Effector CD8-positive, alpha-beta T cell (primary cell): ENCODE data around the gene NPIPB4.
"Not testable (repeated sequence)": the region's sequence is repeated elsewhere in the genome, so short reads cannot be mapped to it uniquely, and the experiment has no call there.

Experiments
- DNase-seq: peaks from one replicate; lab custom pipeline; 2025; lab: John Stamatoyannopoulos, UW
- total RNA-seq, 4 experiments: gene quantifications; one replicate each; lab custom pipeline; 2026; lab: John Stamatoyannopoulos, UW

Gene NPIPB4
- 3.3 to 6.3 (median 4.7) reads per million in 4 experiments for total RNA-seq

GRCh38 chr16:21857656-21858055 lies at the start of gene NPIPB4:
Gene NPIPB4 (minus strand): TSS chr16:21857756. CDS start chr16:21857378, 378 bp downstream.
- DNase-seq, result not testable (repeated sequence)

DNA sequence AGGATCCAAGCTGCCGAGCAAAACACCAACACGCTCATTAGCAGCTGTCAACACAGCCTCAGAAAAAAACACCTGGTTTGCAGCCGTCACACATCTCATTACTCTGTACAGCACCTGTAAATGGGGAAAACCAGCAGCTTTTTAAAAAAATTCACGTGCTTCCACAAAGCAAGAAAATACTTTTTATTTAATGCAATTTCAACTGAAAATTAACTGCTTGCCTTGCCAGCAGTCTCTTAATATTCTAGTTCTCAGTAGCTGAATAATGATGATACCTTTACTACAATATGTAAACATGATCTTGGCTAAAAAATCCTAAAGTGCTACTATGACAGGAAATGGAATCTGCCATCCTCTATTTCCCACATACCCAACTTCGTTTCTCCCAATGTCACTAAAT lies 41.4 kb upstream of the NPIPB4 start:
- not testable (repeated sequence) for DNase-seq

GRCh38 chr16:21881988-21882387 lies 24.4 kb upstream of the NPIPB4 start:
- DNase-seq, result not testable (repeated sequence)

DNA sequence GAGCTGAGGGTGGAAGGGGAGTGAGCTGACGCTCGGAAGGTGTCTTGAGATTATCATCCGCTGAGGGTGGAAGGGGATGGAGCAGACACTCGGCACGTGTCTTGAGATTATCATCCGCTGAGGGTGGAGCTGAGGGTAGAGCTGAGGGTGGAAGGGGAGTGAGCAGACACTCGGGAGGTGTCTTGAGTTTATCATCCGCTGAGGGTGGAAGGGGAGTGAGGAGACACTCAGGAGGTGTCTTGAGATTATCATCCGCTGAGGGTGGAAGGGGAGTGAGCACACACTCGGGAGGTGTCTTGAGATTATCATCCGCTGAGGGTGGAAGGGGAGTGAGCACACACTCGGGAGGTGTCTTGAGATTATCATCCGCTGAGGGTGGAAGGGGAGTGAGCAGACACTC lies 20.4 kb downstream of the NPIPB4 start:
- DNase-seq, result not testable (repeated sequence)

GRCh38 chr16:21836334-21836733 lies 21.2 kb downstream of the NPIPB4 start:
- not testable (repeated sequence) for DNase-seq

GRCh38 chr16:21835747-21836146 lies 21.8 kb downstream of the NPIPB4 start:
- not testable (repeated sequence) for DNase-seq

DNA sequence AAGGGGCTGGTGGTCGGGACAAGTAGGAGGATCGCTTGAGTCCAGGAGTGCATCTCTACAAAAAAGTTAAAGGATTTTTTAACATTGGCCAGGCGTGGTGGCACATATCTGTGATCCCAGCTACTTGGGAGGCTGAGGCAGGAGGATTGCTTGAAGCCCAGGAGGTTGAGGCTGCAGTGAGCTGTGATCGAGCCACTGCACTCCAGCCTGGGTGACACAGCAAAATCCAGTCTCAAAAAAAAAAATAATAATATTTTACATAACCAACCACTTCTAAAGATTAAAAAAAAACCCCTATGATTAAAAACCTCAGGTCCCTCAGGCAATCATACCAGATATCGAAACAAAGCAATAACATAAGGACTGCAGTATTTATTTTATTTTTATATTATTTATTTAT lies 23.3 kb downstream of the NPIPB4 start:
- DNase-seq, result not testable (repeated sequence)

DNA sequence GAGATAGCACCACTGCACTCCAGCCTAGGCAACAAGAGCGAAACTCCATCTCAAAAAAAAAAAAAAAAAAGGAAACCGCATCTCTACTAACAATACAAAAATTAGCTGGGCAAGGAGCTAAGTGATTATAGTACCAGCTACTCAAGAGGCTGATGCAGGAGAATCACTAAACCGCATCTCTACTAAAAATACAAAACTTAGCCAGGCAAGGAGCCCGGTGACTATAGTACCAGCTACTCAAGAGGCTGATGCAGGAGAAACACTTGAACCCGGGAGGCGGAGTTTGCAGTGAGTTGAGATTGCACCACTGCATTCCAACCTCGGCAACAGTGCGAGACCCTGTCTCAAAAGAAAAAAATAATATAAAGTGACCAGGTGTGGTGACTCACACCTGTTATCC lies 27.6 kb downstream of the NPIPB4 start:
- DNase-seq, result not testable (repeated sequence)

GRCh38 chr16:21826067-21826706 lies 31.4 kb downstream of the NPIPB4 start:
- not testable (repeated sequence) for DNase-seq

GRCh38 chr16:21825526-21825925 lies 32.0 kb downstream of the NPIPB4 start:
- DNase-seq, result not testable (repeated sequence)

DNA sequence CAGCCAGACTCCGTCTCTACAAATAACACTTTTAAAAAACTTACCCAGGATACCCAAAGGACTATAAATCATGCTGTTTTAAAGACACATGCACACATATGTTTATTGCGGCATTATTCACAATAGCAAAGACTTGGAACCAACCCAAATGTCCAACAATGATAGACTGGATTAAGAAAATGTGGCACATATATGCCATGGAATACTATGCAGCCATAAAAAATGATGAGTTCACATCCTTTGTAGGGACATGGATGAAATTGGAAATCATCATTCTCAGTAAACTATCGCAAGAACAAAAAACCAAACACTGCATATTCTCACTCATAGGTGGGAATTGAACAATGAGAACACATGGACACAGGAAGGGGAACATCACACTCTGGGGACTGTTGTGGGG lies 34.3 kb downstream of the NPIPB4 start:
- DNase-seq, result not testable (repeated sequence)

DNA sequence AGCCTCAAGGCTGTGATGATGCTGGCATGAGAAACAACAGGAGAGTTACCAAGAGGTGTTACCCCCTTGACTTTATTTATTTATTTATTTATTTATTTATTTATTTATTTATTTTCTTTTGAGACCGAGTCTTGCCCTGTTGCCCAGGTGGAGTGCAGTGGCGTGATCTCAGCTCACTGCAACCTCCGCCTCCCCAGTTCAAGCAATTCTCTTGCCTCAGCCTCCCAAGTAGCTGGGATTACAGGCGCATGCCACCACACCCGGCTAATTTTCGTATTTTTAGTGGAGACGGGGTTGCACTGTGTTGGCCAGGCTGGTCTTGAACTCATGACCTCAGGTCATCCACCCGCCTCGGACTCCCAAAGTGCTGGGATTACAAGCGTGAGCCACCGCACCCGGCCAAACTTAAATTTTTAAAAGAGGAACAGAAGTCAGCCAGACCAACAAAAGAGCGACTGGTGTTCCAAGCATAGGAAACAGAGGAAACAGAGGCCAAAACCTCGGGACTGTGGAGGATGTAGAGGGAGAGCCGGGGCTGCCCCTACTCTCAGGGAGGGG lies 36.6 kb downstream of the NPIPB4 start:
- DNase-seq, result not testable (repeated sequence)

DNA sequence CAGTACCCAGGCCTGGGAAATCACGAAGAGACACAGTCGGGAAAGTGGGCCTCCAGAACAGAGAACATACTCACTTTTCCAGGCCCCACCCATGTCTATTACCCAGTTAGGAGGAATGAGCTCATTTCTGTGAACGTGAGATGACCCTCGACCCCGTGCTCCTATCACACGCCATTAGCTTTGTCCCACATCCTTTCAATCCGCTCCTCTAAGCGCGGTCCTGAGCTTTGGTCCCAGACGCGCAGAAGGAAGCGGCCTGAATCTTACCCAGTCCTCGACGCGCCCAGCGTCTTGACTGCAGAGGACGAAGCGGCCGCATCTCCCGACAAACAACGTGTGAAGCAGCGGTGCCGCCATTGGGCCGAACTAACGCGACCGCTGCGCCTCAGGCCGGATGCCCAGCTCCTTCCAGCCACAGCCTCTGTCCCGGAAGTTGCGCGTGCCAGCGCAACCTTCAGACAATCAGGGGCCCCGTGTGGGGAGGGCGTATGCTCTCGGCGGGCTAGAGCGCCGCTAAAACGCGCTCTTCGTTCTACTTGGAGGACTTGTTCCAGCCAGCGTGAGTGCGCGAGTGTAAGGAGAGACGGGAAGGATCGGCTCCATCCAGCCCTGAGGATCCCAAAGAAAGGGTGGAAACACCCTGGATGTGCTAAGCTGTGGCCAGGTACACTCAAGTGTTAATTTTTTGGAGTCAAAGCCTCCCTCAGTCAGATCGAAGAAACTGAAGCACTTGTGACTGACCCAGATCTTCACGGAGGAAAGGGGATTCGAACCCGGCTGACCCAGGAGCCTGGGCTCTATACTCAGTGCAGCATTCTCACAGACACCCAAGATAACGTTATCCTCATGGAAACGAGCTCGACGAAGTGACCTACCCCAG lies 37.3 kb downstream of the NPIPB4 start:
- peak; percentile 30 for DNase-seq

GRCh38 chr16:21819617-21820016 lies 37.9 kb downstream of the NPIPB4 start:
- not testable (repeated sequence) for DNase-seq

GRCh38 chr16:21817012-21817411 lies 40.5 kb downstream of the NPIPB4 start:
- DNase-seq, result not testable (repeated sequence)

DNA sequence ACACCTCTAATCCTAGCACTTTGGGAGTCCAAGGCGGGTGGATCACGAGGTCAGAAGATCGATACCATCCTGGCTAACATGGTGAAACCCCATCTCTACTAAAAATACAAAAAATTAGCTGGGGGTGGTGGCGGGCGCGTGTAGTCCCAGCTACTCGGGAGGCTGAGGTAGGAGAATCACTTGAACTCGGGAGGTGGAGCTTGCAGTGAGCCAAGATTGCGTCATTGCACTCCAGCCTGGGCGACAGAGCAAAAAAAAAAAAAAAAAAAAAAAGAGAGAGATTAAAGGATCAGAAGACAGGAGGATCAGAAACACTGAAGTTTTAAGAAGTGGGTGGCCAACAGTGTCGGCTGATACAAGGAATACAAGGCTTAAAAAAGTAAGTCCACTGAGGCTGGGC lies 41.9 kb downstream of the NPIPB4 start:
- not testable (repeated sequence) for DNase-seq

GRCh38 chr16:21802375-21802663 lies 55.2 kb downstream of the NPIPB4 start:
- DNase-seq, result not testable (repeated sequence)

DNA sequence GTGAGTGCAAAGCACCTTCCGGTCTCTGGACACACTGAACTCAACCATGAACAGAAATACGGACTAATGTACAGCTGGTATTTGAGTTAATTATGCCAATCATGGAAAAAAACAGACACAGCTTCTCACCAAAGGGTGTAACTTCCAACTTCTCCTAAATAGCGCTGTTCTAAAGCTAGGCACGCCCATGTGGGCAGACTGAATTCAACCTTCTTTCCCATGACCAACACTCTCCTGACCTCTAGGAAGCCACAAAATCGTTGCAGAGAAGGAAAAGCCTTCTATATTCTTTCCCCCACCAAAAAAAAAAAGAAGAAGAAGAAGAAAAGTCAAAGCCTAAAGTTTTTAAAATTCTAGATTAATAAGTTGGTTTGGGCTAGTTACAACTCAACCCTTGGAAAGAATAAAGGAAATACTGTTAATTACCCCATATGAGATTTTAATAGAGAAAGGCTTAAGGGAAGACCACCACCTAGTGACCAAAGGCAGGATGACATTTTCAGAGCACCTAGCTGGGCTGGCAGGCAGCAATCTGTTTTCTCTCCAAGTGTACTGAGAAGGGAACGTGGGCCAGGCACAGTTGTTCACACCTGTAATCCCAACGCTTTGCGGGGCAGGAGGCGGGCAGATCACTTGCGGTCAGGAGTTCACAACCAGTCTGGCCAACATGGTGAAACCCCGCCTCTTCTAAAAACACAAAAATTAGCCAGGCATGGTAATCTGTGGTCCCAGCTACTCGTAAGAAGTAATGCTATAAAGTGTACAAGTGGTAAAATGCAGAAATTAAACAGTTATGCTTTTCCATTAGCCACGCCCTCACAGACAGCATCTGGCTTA lies 55.8 kb downstream of the NPIPB4 start:
- DNase-seq, result not testable (repeated sequence)

- DNase-seq, result not testable (repeated sequence)
Observed at GRCh38 chr16:21798601-21799000, 59.0 kb downstream of the NPIPB4 start.

DNA sequence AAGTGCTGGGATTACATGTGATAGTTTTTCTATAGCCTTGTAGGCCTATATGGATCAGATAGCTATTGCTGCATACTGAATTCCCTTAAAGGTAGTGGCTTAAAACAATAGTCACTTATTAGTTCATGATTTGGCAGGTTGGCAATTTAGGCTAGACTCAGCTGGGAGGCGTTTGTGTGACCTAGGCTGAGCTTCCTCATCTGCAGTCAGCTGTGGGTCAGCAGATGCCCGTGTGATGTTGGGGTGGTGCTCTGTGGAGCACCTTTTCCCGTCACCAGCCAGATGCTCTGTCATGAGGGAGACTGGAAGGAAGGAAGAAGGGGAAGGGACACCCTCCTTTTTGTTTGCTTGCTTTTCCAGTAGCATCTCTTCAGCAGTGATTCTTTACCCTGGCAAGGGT lies 64.2 kb downstream of the NPIPB4 start:
- not testable (repeated sequence) for DNase-seq

- DNase-seq, result not testable (repeated sequence)
Observed at GRCh38 chr16:21790506-21790905, 67.0 kb downstream of the NPIPB4 start.
